HK-2 (cell line): Measurements from ENCODE around the gene ACIN1.
A peak's percentile ranks its signal among the peaks of the same experiment; 100 is the strongest.

Experiments used
- DNase-seq: peaks from one replicate; pipeline ENCODE4 v3.0.0-alpha.2; 2018; ENCODE audit not compliant: unreplicated experiment

ACIN1 gene

GRCh38 chr14:23079716-23080115 lies 15.2 kb downstream of the ACIN1 start:
- no peak for DNase-seq

DNA sequence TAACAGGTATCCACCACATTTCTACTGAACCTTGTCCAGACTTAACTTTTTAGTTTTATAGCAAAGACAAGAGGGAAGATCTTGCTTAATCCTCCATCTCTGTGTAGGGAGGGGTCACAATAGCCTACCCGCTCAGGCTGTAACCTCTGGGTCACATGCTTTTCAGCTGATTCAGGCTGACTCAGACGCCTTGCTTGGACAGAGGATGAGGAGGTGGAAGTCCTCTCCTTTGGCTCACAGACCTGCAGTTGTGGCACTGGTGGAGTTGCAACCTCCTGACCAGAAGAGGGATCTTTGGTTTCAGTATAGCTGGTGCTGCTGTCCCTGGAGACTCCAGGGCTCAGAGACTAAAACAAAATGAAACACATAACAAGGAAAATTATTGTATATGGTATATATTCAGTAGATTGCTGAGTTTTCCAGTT lies 16.2 kb downstream of the ACIN1 start:
- peak; percentile 75 for DNase-seq

DNA sequence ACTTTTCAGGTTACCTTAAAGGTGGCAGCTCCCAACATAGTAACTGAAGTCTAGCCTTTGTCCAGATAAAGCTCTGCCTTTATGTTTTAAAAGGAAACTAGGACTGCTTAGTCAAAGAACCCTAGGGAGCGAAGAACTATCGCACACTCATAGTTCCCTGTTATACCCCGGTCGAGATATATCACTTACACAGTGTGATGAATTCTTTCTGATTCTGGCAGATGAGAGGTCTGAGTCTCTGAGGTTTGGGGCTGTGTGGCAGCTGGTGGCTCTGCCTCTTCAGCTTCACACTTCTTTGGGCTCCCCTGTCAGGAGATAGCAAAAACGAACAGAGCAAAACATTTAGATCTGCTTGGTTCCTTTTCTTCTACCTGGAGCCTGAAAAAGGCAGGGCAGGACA lies 17.0 kb downstream of the ACIN1 start:
- DNase-seq, result no peak

- DNase-seq, result no peak
Measured at GRCh38 chr14:23076785-23077408, 18.0 kb downstream of the ACIN1 start.

- no peak for DNase-seq
Measured at GRCh38 chr14:23074906-23075305, 20.0 kb downstream of the ACIN1 start.

DNA sequence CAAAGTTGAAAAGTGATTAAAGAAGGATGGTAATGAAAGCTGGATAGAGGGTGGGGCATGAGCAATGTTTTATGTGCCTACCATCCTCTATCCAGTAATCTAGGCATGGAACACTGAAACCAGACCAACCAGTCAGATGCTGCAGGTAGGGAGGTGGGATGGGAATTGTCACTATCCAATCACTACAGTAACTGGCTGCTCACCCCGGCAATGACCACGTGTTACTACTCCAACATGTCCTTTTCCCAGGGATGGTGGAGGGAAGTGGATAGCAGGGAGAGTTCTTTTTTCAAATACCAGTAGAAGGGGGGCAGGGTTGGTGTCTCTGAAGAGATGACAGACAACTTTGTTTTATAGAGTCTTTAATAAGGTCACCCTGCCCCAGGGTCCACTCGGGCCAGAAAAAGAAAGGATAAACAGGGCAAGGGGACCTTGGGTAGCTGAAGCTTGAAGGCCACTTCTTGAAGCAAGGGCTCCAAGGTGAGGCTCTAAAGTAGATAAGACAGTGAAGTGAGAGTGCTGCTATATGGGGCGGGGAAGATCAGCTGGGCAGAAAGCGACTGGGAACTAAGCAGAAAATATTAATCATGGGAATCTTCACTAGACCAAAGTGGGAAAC lies 22.9 kb downstream of the ACIN1 start:
- no peak for DNase-seq

GRCh38 chr14:23071244-23071920 lies 23.6 kb downstream of the ACIN1 start:
- DNase-seq, result peak; percentile 81

GRCh38 chr14:23070262-23071129 lies 24.4 kb downstream of the ACIN1 start:
- DNase-seq, result no peak

DNA sequence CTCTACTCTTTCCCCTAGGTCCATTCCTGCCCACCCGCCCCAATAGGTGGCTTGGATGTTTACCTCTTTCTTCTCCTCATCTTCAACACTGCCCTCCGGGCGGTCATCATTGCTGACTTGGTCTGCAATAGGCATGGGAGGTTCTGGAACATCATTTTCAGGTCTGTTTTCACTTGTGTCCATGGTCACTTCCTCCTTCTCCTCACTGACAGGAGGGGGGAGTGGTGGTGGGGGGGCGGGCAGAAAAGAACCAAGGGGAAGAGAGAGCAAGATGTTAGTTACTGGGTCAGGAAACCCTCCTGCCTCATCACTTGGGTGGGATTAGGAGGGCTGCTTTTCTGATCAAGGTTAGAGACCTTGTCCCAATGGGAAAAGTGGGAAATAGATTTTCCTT lies 25.5 kb downstream of the ACIN1 start:
- DNase-seq, result no peak

DNA sequence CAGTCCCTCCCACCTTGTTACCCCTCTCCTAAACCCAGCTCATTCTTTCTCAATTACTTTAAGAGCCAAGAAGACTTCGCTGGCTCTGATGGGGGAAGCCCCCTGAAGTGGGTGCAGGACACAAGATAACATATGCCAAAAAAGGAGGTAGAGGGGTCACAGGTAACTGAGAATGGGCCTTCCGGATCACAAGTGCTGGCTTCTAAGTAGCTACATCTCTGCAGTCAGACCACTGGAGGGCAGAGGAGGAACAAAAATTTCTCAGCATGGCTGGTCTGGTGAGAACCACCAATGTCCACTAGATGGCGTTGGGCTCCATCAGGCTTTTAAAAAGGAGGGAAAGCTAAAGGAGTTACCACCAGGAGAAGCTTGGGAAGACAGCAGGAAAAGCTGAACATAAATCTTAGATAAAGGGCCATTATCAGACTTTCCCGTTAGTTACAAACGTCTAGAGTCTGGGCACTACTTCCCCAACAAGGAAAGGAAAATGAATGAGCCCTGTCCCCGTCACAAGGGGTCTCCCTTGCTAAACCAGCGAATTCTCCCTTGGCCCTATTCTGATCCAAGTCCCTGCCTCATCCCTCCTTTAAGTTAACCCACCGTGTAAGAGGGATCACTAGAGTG lies 26.0 kb downstream of the ACIN1 start:
- DNase-seq, result peak; percentile 83

- DNase-seq, result no peak
Measured at GRCh38 chr14:23067847-23068788, 26.8 kb downstream of the ACIN1 start.

DNA sequence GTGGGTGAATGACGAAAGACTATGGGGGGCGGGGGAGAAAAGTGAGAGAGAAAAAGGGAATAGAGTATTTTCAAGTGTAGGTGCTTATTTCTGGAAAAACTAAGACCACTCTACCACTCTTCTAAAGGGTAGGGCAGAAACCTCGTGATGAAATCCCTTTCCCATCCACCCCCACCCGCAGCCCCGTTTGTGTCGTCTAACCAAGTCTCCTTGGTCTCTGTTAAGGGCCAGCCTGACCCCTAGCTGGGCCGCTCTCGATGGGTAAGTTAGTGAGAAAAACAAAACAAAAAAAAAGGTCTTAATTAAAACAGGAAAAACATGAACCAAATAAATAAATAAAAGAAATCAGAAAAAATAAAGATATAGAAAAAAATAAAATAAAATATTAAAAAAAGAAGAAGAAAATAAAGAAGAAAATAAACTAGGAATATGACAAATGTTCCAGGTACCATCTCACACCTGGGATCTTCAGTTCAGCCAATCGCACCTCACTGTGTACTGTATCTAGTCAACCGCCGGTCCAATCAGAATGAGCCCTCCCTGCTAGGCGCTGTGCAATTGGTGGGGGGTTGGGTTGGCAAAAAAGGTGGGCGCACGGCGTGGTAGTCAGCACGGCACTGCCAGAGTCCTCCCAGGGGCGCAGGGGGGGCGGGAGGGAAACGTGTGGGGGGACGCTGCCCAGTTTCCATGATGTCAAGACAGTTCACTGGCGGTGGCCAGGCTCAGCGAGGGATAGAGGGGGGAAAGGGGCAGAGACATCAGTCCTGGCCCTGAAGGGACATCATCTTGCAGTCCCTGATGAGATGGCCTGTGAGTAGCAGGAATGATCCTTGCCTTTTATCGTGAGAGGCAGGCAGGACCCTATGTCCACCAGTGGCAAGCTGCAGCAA lies 27.8 kb downstream of the ACIN1 start:
- no peak for DNase-seq

DNA sequence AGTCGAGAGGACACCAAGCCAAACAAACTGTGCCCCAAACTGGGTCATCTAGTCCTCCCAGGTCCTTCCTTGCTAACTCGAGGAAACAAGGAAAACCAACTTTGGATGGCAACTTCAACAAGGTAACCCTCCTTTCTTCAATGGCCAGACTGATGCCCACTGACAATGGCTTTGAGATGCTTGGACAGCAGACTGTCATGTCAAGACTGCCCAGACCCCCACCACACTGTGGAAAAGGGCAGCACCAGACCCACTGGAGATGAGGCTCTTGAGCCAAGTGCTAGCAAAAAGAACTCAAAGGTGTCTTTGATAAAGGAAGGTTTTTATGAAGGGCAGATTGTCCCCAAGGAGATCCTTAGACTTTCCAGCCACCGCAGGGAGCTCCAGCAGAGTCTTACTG lies 28.6 kb downstream of the ACIN1 start:
- DNase-seq, result no peak

DNA sequence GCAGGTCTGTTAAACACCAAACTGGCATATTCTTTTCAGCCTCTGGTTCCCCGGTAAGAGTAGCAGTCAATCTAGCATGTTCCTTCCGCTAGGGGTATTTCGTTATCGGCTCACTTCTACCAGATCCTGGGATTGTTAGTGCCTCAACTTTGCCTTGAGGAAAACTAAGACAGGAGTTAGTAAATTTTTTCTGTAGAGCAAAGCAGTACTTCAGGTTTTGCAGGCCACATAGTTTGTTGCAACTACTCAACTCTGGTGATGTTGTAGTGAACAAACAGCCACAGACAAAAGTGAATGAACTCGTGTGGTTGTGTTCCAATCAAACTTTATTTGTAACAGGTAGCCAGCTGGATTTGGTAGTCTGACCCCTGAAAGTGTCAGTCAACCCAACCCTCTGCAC lies 31.3 kb downstream of the ACIN1 start:
- no peak for DNase-seq

- DNase-seq, result peak; percentile 82
Measured at GRCh38 chr14:23062002-23062401, 32.9 kb downstream of the ACIN1 start.

DNA sequence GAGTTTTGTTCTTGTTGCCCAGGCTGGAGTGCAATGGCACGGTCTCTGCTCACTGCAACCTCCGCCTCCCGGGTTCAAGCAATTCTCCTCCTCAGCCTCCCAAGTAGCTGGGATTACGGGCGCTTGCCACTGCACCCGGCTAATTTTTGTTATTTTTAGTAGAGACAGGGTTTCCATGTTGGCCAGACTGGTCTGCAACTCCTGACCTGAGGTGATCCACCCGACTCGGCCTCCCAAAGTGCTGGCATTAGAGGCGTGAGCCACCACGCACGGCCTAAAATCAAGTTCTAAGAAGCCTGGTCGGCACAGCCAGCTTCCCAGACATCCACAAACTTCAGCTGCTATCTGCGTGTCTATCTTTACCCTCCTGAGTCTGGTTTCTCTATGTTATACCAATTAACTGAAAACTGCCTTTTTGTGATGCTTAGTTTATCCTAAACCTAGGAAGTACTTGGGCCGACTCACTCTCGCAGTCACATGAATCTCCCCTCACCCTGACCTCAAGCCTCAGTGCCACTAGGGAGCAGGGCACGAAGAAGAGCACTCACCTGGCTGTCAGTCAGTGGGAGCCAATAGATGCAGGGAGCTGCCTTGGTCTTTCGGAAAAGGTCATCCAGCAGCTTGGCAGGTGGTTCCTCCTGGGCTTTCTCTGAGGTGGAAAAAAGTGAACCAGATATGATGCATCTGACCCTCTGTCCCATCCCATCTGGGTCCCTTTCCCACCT lies 34.2 kb downstream of the ACIN1 start:
- no peak for DNase-seq

GRCh38 chr14:23058654-23059504 lies 36.1 kb downstream of the ACIN1 start:
- no peak for DNase-seq
